Ovary (tissue), 9 donors: ENCODE measurements around the gene TMEM200A. TPM values are rescaled to one million over a fixed set of nuclear protein-coding genes. Genes with fewer than 3 reads are reported as not detected.

Experiments used
- DNase-seq, 5 donors: peaks; one replicate each; pipeline ENCODE4 v3.0.0-alpha.2; 2019 to 2020
- H3K27ac ChIP-seq, 2 donors: fragments of 200-600 bp; one replicate each; pipeline versions ENCODE4 v1.5.1 to v1.8.0; 2019 to 2022
- H3K27me3 ChIP-seq: fragments of 200-600 bp; one replicate; pipeline ENCODE4 v1.8.0; 2022
- H3K36me3 ChIP-seq: fragments of 200-600 bp; sonication (generic); one replicate; pipeline ENCODE4 v1.5.1; 2019
- H3K4me1 ChIP-seq: one replicate; pipeline ENCODE4 v1.8.1; 2013; ENCODE audit warnings: mild to moderate bottlenecking, moderate library complexity; ENCODE audit not compliant: insufficient read depth
- H3K4me3 ChIP-seq: fragments of 200-600 bp; sonication (generic); one replicate; pipeline ENCODE4 v1.5.1; 2017
- H3K9me3 ChIP-seq, 2 donors: fragments of 200-600 bp in 1 of 2; sonication (generic) in 1 of 2; one replicate each; pipeline versions ENCODE4 v1.5.1 to v1.8.1; 2013 to 2019; ENCODE audit warnings: mild to moderate bottlenecking in 1 of 2, moderate library complexity in 1 of 2
- CTCF ChIP-seq, 3 donors: fragments of 450-650 bp in 2 of 3; fragments of 200-600 bp in 1 of 3; IDR thresholded peaks; one replicate each; pipeline versions ENCODE4 v1.5.1 to v1.8.0; 2016 to 2022; ENCODE audit warnings: antibody characterized with exemption in 3 of 3, mild to moderate bottlenecking in 1 of 3
- EP300 ChIP-seq: sonication (generic); formaldehyde crosslinking; IDR thresholded peaks from one replicate; pipeline ENCODE4 v1.6.1; 2017; ENCODE audit warnings: antibody characterized with exemption
- POLR2A ChIP-seq: fragments of 450-650 bp; IDR thresholded peaks from one replicate; pipeline ENCODE4 v1.6.1; 2017; ENCODE audit warnings: antibody characterized with exemption, mild to moderate bottlenecking, moderate library complexity
- WGBS, 3 donors: extraction: QIAGEN DNeasy Blood & Tissue Kit in 1 of 3; methylation state at CpG; one replicate each; pipeline versions ENCODE4 v1.1.5 to v1.1.7; 2013 to 2017; 5-methylcytosine and 5-hydroxymethylcytosine counted together
- intact Hi-C, 4 donors: fragments of 100-400 bp; cut with DNase I; formaldehyde crosslinking; loops; one replicate each; pipeline versions ENCODE4 v1.11.0 to v1.15.1; 2022 to 2023
- polyA plus RNA-seq, 2 donors: library from polyadenylated mRNA; stranded (reverse); fragments of 200-250 nt in 1 of 2; fragments of 350-450 nt in 1 of 2; fragmentation: Illumina TruSeq in 1 of 2; extraction: RNeasy Lipid Tissue Mini Kit (QIAGEN cat#74804) in 1 of 2; gene quantifications; one replicate each; pipeline ENCODE4 v1.2.3, GENCODE V29; 2013 to 2014
- total RNA-seq, 7 donors: library from RNA; depleted of rRNA in 2 of 7; stranded (reverse); fragments of >200 nt in 2 of 7; fragmentation: NEBNext Ultra II Directional in 3 of 7; extraction: Animal tissue kit (Norgen Biotek cat#: 25700) in 3 of 7; gene quantifications; one replicate each; pipeline versions ENCODE4 v1.1.0 to v1.2.4, GENCODE V29; 2016 to 2023
- donor health status: DM: no; HTN: no; CAD: no; lungs with moderate emphysema.
- donor health status: DM: no; HTN: no; CAD: no.
- donor health status: Bipolar disorder and iron deficiency.
- donor health status: DM: yes; HTN: yes; CAD: no.
- donor health status: DM: no; HTN: no; CAD: no.
- donor health status: DM: yes; HTN: yes; CAD: no.

TMEM200A gene
- total and polyA plus RNA-seq, 9 donors: 8.2 to 32.5 (median 17.7) TPM

- H3K4me3 ChIP-seq: no peak overlapping the region
- no peaks in the 10 kb centered on the region for H3K36me3 ChIP-seq
- TF ChIP-seq EP300 (no peak), POLR2A (no peak), CTCF (IDR thresholded peaks at IDR 0.05) (no peak)
- 44 to 53% (median 50%) methylated on average over 2 of the region's 2 CpGs for WGBS, 3 donors
- no peaks in the 10 kb centered on the region for H3K27me3 ChIP-seq
- H3K4me1 ChIP-seq: no peaks in the 10 kb centered on the region
- no peak for DNase-seq
- intact Hi-C loops: no loop called here
- no peak overlapping the region for H3K27ac ChIP-seq
- no peaks in the 10 kb centered on the region for H3K9me3 ChIP-seq
Observed at GRCh38 chr6:130357436-130357835, 8.4 kb upstream of the TMEM200A start.

- Histone ChIP-seq H3K9me3 (no peaks in the 10 kb centered on the region), H3K27ac (no peak overlapping the region), H3K4me3 (no peak overlapping the region), H3K36me3 (no peaks in the 10 kb centered on the region), H3K27me3 (no peaks in the 10 kb centered on the region), H3K4me1 (no peaks in the 10 kb centered on the region)
- TF ChIP-seq POLR2A (no peak), CTCF (IDR thresholded peaks at IDR 0.05) (no peak), EP300 (no peak)
- intact Hi-C loops: loop anchor here in 3 of 4 donors (10.0 kb wide), 4 partner anchors 245 to 485 kb away; no protein-coding TSS in a partner anchor
- DNase-seq: no peak
Observed at GRCh38 chr6:130359736-130360135, 6.1 kb upstream of the TMEM200A start.

- H3K9me3 ChIP-seq: no peaks in the 10 kb centered on the region
- H3K27ac ChIP-seq: no peak overlapping the region
- 78 to 82% (median 81%) methylated on average over 4 of the region's 4 CpGs for WGBS, 3 donors
- peaks cover 2% of the 10 kb centered on the region for H3K4me1 ChIP-seq
- H3K36me3 ChIP-seq: no peaks in the 10 kb centered on the region
- TF ChIP-seq CTCF (IDR thresholded peaks at IDR 0.05): no peak
- no peak for TF ChIP-seq POLR2A
- TF ChIP-seq EP300: no peak
- no peak overlapping the region for H3K4me3 ChIP-seq
- intact Hi-C loops: loop anchor here in 3 of 4 donors (10.0 kb wide), 4 partner anchors 243 to 483 kb away; no protein-coding TSS in a partner anchor
- no peak for DNase-seq
- no peaks in the 10 kb centered on the region for H3K27me3 ChIP-seq
Observed at GRCh38 chr6:130362128-130362527, 3.7 kb upstream of the TMEM200A start.

- no peaks in the 10 kb centered on the region for H3K36me3 ChIP-seq
- WGBS, 3 donors: 49 to 55% (median 49%) methylated on average over 3 of the region's 3 CpGs
- H3K9me3 ChIP-seq: no peaks in the 10 kb centered on the region
- TF ChIP-seq EP300: no peak
- TF ChIP-seq POLR2A: no peak
- no peak for TF ChIP-seq CTCF (IDR thresholded peaks at IDR 0.05)
- intact Hi-C loops: loop anchor here in 3 of 4 donors (10.0 kb wide), 4 partner anchors 240 to 480 kb away; no protein-coding TSS in a partner anchor
- H3K27ac ChIP-seq: no peak overlapping the region
- no peak for DNase-seq
- peaks cover 2% of the 10 kb centered on the region for H3K4me1 ChIP-seq
- no peak overlapping the region for H3K4me3 ChIP-seq
- H3K27me3 ChIP-seq: no peaks in the 10 kb centered on the region
Observed at GRCh38 chr6:130364224-130364780, 1.5 kb upstream of the TMEM200A start.
